Gastroesophageal sphincter (tissue), 3 donors: Measurements from ENCODE around the gene IL1RL1.

Source experiments
- EP300 ChIP-seq: sonication (generic); formaldehyde crosslinking; IDR thresholded peaks from one replicate; pipeline ENCODE4 v1.6.1; 2017; ENCODE audit warnings: antibody characterized with exemption, mild to moderate bottlenecking
- POLR2A ChIP-seq, 2 donors: fragments of 450-650 bp; IDR thresholded peaks; one replicate each; pipeline ENCODE4 v1.6.1; 2017; ENCODE audit warnings: antibody characterized with exemption in 2 of 2, mild to moderate bottlenecking in 2 of 2, moderate library complexity in 1 of 2
- POLR2AphosphoS5 ChIP-seq: sonication (generic); formaldehyde crosslinking; IDR thresholded peaks from one replicate; pipeline ENCODE4 v1.6.1; 2017; ENCODE audit warnings: antibody characterized with exemption
- TF ChIP-seq, protein P1 (sequence below), 4 experiments: fragments of 200-600 bp in 2 of 4; fragments of 450-650 bp in 2 of 4; sonication (generic) in 1 of 4; IDR thresholded peaks; one replicate each; pipeline ENCODE4 v1.5.1; 2017 to 2019; ENCODE audit warnings: antibody characterized with exemption in 4 of 4, mild to moderate bottlenecking in 2 of 4, moderate library complexity in 2 of 4

DNA sequence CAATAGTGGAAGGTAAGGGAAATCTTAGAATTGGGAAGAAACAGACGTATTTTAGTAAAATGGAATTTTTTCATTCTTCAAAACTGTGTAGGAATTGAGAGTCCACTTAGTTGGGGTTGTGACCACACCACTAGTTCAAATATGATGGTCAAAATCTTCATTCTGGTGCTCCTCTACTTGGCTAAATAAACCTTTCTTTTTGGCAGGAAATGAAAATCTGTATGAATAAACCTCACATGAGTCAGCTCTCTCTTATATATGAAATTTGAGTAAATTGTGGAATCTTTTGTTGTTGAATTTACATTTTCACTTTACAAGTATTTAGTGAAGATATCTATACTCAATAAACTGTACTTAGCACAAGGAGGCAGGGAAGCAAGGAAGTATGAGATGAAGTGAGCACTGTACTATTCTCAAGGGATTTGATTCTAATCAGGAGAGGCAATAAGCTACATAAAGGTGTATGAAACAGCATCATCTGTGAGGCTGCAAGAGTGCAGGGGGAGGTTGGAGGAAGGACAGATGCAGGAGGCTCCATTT, 64.8 kb downstream of the IL1RL1 start:
- TF ChIP-seq POLR2A (IDR thresholded peaks at IDR 0.05) (no peak), EP300 (no peak), POLR2AphosphoS5 (no peak)
- TF ChIP-seq, protein P1, sequence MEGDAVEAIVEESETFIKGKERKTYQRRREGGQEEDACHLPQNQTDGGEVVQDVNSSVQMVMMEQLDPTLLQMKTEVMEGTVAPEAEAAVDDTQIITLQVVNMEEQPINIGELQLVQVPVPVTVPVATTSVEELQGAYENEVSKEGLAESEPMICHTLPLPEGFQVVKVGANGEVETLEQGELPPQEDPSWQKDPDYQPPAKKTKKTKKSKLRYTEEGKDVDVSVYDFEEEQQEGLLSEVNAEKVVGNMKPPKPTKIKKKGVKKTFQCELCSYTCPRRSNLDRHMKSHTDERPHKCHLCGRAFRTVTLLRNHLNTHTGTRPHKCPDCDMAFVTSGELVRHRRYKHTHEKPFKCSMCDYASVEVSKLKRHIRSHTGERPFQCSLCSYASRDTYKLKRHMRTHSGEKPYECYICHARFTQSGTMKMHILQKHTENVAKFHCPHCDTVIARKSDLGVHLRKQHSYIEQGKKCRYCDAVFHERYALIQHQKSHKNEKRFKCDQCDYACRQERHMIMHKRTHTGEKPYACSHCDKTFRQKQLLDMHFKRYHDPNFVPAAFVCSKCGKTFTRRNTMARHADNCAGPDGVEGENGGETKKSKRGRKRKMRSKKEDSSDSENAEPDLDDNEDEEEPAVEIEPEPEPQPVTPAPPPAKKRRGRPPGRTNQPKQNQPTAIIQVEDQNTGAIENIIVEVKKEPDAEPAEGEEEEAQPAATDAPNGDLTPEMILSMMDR (IDR thresholded peaks at IDR 0.05), result no peak
